Breast epithelium (tissue), 4 donors: ENCODE results near the gene RRP1. TPM values are rescaled to one million over a fixed set of nuclear protein-coding genes. Genes with fewer than 3 reads are reported as not detected.

ENCODE experiments used
- DNase-seq, 2 donors: peaks; one replicate each; pipeline ENCODE4 v3.0.0-alpha.2; 2019; ENCODE audit warnings: low spot score in 2 of 2
- H3K27ac ChIP-seq, 2 donors: fragments of 200-600 bp; sonication (generic) in 1 of 2; one replicate each; pipeline ENCODE4 v1.5.1; 2016 to 2019; ENCODE audit warnings: mild to moderate bottlenecking in 1 of 2
- H3K27me3 ChIP-seq, 2 donors: fragments of 200-600 bp; sonication (generic) in 1 of 2; one replicate each; pipeline versions ENCODE4 v1.5.1 to v1.6.0; 2017 to 2019; ENCODE audit warnings: control low read depth in 1 of 2, mild to moderate bottlenecking in 1 of 2
- H3K36me3 ChIP-seq: fragments of 200-600 bp; one replicate; pipeline ENCODE4 v1.5.1; 2019
- H3K4me1 ChIP-seq, 2 donors: fragments of 200-600 bp; sonication (generic); one replicate each; pipeline ENCODE4 v1.5.1; 2016 to 2019; ENCODE audit warnings: control low read depth in 1 of 2
- H3K4me3 ChIP-seq, 3 donors: fragments of 200-600 bp; sonication (generic); 1 replicate in 2 of 3; 2 replicates in 1 of 3; pipeline ENCODE4 v1.5.1; 2016 to 2019; ENCODE audit warnings: mild to moderate bottlenecking in 3 of 3, moderate library complexity in 2 of 3
- H3K9me3 ChIP-seq, 2 donors: fragments of 200-600 bp; sonication (generic) in 1 of 2; one replicate each; pipeline ENCODE4 v1.5.1; 2016 to 2019; ENCODE audit warnings: control low read depth in 1 of 2
- CTCF ChIP-seq, 3 donors: fragments of 450-650 bp; IDR thresholded peaks; one replicate each; pipeline ENCODE4 v1.5.1; 2016 to 2017; ENCODE audit warnings: antibody characterized with exemption in 3 of 3, mild to moderate bottlenecking in 3 of 3, moderate library complexity in 3 of 3
- POLR2A ChIP-seq: fragments of 450-650 bp; IDR thresholded peaks from one replicate; pipeline ENCODE4 v1.6.1; 2016; ENCODE audit warnings: antibody characterized with exemption, mild to moderate bottlenecking, moderate library complexity
- POLR2AphosphoS5 ChIP-seq, 3 donors: sonication (generic); formaldehyde crosslinking; IDR thresholded peaks; one replicate each; pipeline ENCODE4 v1.6.1; 2017; ENCODE audit warnings: antibody characterized with exemption in 3 of 3
- intact Hi-C: fragments of 100-400 bp; cut with DNase I; formaldehyde crosslinking; loops from one replicate; pipeline ENCODE4 v1.15.1; 2023; ENCODE audit warnings: low total_unique reads
- total RNA-seq, 3 donors: library from RNA; depleted of rRNA; stranded (reverse); fragments of >200 nt; gene quantifications; one replicate each; pipeline ENCODE4 v1.1.0, GENCODE V29; 2016

The RRP1 gene
- total RNA-seq, 3 donors from 2014 or later, result 15.4 to 22.9 (median 16.5) TPM

- TF ChIP-seq POLR2AphosphoS5 (IDR thresholded peaks at IDR 0.05) (no peak), POLR2A (no peak), CTCF (IDR thresholded peaks at IDR 0.05) (no peak)
- Histone ChIP-seq H3K9me3 (no peaks in the 10 kb centered on the region), H3K27me3 (no peaks in the 10 kb centered on the region), H3K4me3 (no peak overlapping the region), H3K27ac (no peak overlapping the region), H3K4me1 (no peaks in the 10 kb centered on the region), H3K36me3 (peaks cover 16% of the 10 kb centered on the region)
- intact Hi-C loops, result loop anchor here (10.0 kb wide), 1 partner anchor 73 kb away; no protein-coding TSS in a partner anchor
- DNase-seq, result no peak
These were observed 8.7 kb downstream of the RRP1 start for GRCh38 chr21:43797925-43798715.

- Histone ChIP-seq H3K27ac (no peak overlapping the region), H3K36me3 (peaks cover 13% of the 10 kb centered on the region), H3K9me3 (no peaks in the 10 kb centered on the region), H3K4me1 (no peaks in the 10 kb centered on the region), H3K4me3 (no peak overlapping the region), H3K27me3 (no peaks in the 10 kb centered on the region)
- TF ChIP-seq CTCF (IDR thresholded peaks at IDR 0.05), result no peak
- TF ChIP-seq POLR2A, result no peak
- TF ChIP-seq POLR2AphosphoS5 (IDR thresholded peaks at IDR 0.05), result no peak
- no peak for DNase-seq
- intact Hi-C loops, result loop anchor here (10.0 kb wide), 1 partner anchor 75 kb away; no protein-coding TSS in a partner anchor
These were observed 10.0 kb downstream of the RRP1 start for GRCh38 chr21:43799301-43799840.

- Histone ChIP-seq H3K36me3 (peaks cover 13% of the 10 kb centered on the region), H3K27ac (no peak overlapping the region), H3K4me3 (no peak overlapping the region), H3K27me3 (no peaks in the 10 kb centered on the region), H3K9me3 (no peaks in the 10 kb centered on the region), H3K4me1 (no peaks in the 10 kb centered on the region)
- TF ChIP-seq POLR2A, result no peak
- no peak for TF ChIP-seq CTCF (IDR thresholded peaks at IDR 0.05)
- TF ChIP-seq POLR2AphosphoS5 (IDR thresholded peaks at IDR 0.05), result no peak
- DNase-seq, result no peak
- intact Hi-C loops, result no loop called here
These were observed 10.7 kb downstream of the RRP1 start for GRCh38 chr21:43800124-43800523.

GRCh38 chr21:43800566-43800965, 11.2 kb downstream of the RRP1 start:
- no peak for DNase-seq
- Histone ChIP-seq H3K36me3 (peaks cover 13% of the 10 kb centered on the region), H3K9me3 (no peaks in the 10 kb centered on the region), H3K4me1 (no peaks in the 10 kb centered on the region), H3K27me3 (no peaks in the 10 kb centered on the region), H3K27ac (no peak overlapping the region), H3K4me3 (no peak overlapping the region)
- intact Hi-C loops, result no loop called here
- no peak for TF ChIP-seq POLR2AphosphoS5 (IDR thresholded peaks at IDR 0.05)
- no peak for TF ChIP-seq POLR2A
- TF ChIP-seq CTCF (IDR thresholded peaks at IDR 0.05), result no peak
